Measurements from ENCODE around the gene GMPPB. TPM values are rescaled to one million over a fixed set of nuclear protein-coding genes. Genes with fewer than 3 reads are reported as not detected.

The GMPPB gene
- total and polyA plus RNA-seq, 7 donors: 9.9 to 57.5 (median 14.3) TPM

- intact Hi-C loops (cut with DNase I): no loop called here
- Histone ChIP-seq H3K27ac (no peak overlapping the region), H3K4me3 (no peak overlapping the region), H3K9me3 (no peaks in the 10 kb centered on the region), H3K4me1 (peaks cover 0 to 2% (median 0%) of the 10 kb centered on the region in 4 donors), H3K27me3 (no peaks in the 10 kb centered on the region), H3K36me3 (peaks cover 0 to 61% (median 17%) of the 10 kb centered on the region in 4 donors)
- no peak for DNase-seq
- no peak for TF ChIP-seq POLR2A (IDR thresholded peaks at IDR 0.05)
- no peak for TF ChIP-seq CTCF (IDR thresholded peaks at IDR 0.05)
- TF ChIP-seq EP300 (IDR thresholded peaks at IDR 0.05): no peak
- no peak for TF ChIP-seq POLR2AphosphoS5 (IDR thresholded peaks at IDR 0.05)
- WGBS, 2 donors: 89 to 93% methylated on average over 9 of the region's 9 CpGs
Observed at GRCh38 chr3:49706456-49707112, 17.2 kb downstream of the GMPPB start.

- no peaks in the 10 kb centered on the region for H3K9me3 ChIP-seq
- WGBS, 2 donors: 96% methylated on average over 17 of the region's 17 CpGs
- H3K27ac ChIP-seq: no peak overlapping the region
- intact Hi-C loops (cut with DNase I): no loop called here
- no peak for DNase-seq
- no peaks in the 10 kb centered on the region for H3K27me3 ChIP-seq
- no peak for TF ChIP-seq CTCF (IDR thresholded peaks at IDR 0.05)
- TF ChIP-seq POLR2AphosphoS5 (IDR thresholded peaks at IDR 0.05): no peak
- TF ChIP-seq EP300 (IDR thresholded peaks at IDR 0.05): no peak
- no peak for TF ChIP-seq POLR2A (IDR thresholded peaks at IDR 0.05)
- no peak overlapping the region for H3K4me3 ChIP-seq
- peaks cover 0 to 2% (median 0%) of the 10 kb centered on the region in 4 donors for H3K4me1 ChIP-seq
- H3K36me3 ChIP-seq: peaks cover 0 to 62% (median 24%) of the 10 kb centered on the region in 4 donors
Observed at GRCh38 chr3:49705390-49705960, 18.3 kb downstream of the GMPPB start.

- 96 to 97% methylated on average over 8 of the region's 8 CpGs for WGBS, 2 donors
Observed at GRCh38 chr3:49704629-49705028, 19.1 kb downstream of the GMPPB start.

GRCh38 chr3:49703956-49704355 lies 19.8 kb downstream of the GMPPB start:
- Histone ChIP-seq H3K27me3 (no peaks in the 10 kb centered on the region), H3K27ac (no peak overlapping the region), H3K4me3 (no peak overlapping the region), H3K36me3 (peaks cover 0 to 77% (median 30%) of the 10 kb centered on the region in 4 donors), H3K4me1 (peaks cover 0 to 2% (median 0%) of the 10 kb centered on the region in 4 donors), H3K9me3 (no peaks in the 10 kb centered on the region)
- DNase-seq: no peak
- intact Hi-C loops (cut with DNase I): loop anchor here (5.0 kb wide), 1 partner anchor 198 kb away; the partner anchor contains the start of gene MST1R
- WGBS, 2 donors: 93 to 96% methylated on average over 7 of the region's 7 CpGs
- no peak for TF ChIP-seq POLR2AphosphoS5 (IDR thresholded peaks at IDR 0.05)
- no peak for TF ChIP-seq POLR2A (IDR thresholded peaks at IDR 0.05)
- no peak for TF ChIP-seq EP300 (IDR thresholded peaks at IDR 0.05)
- TF ChIP-seq CTCF (IDR thresholded peaks at IDR 0.05): no peak

More at GRCh38 chr3:49704629-49705028, 19.1 kb downstream of the GMPPB start:
- Histone ChIP-seq H3K4me3 (no peak overlapping the region), H3K9me3 (no peaks in the 10 kb centered on the region), H3K4me1 (peaks cover 0 to 2% (median 0%) of the 10 kb centered on the region in 4 donors), H3K27me3 (no peaks in the 10 kb centered on the region), H3K36me3 (peaks cover 0 to 71% (median 29%) of the 10 kb centered on the region in 4 donors), H3K27ac (no peak overlapping the region)
- DNase-seq: no peak
- intact Hi-C loops (cut with DNase I): loop anchor here (5.0 kb wide), 1 partner anchor 198 kb away; the partner anchor contains the start of gene MST1R
- TF ChIP-seq CTCF (IDR thresholded peaks at IDR 0.05) (no peak), POLR2AphosphoS5 (IDR thresholded peaks at IDR 0.05) (no peak), POLR2A (IDR thresholded peaks at IDR 0.05) (no peak), EP300 (IDR thresholded peaks at IDR 0.05) (no peak)

Measured in sigmoid colon (tissue), 7 donors.